ENCODE measurements around the gene ERICH4. TPM values are rescaled to one million over a fixed set of nuclear protein-coding genes. Genes with fewer than 3 reads are reported as not detected.

Gene ERICH4
- total RNA-seq, 4 donors from 2014 or later = not detected

DNA sequence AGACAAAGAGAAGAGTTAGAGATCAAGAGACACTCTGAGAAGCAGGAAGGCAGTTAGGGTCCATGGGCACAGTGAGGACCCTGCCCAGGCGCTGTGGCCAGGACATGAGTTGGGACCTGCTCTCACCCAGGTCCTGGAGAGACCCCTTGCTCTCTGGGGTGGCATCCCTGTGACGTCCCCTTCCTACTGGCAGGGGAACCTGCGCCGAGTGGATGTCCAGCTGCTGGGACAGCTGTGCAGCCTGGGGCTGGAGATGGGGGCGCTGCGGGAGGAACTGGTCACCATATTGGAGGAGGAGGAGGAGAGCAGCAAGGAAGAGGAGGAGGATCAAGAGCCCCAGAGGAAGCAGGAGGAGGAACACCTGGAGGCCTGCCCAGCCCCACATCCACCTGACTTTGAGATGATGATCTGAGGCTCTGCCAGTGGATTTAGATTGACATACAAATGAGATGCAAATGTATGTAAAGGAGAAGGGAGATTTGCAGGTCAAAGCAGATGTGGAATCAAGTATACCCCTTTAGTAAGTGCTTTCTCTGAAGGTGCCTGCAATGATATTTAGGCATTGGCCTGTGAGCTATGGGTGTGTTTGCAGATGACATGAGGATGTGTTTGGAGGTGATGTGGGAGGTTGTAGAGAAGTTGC lies 978 bp downstream of the ERICH4 start:
- Histone ChIP-seq H3K4me3 (no peak overlapping the region), H3K27me3 (peaks cover 0 to 70% (median 3%) of the 10 kb centered on the region in 4 donors), H3K36me3 (no peaks in the 10 kb centered on the region), H3K4me1 (peaks cover 12 to 17% (median 14%) of the 10 kb centered on the region in 4 donors), H3K27ac (replicated peaks in 1 of 4) (no peak overlapping the region), H3K9me3 (no peaks in the 10 kb centered on the region)
- WGBS = 66% methylated on average over 6 of the region's 6 CpGs
- no peak for DNase-seq (ENCODE audit: extremely low spot score)
- TF ChIP-seq, protein P1, sequence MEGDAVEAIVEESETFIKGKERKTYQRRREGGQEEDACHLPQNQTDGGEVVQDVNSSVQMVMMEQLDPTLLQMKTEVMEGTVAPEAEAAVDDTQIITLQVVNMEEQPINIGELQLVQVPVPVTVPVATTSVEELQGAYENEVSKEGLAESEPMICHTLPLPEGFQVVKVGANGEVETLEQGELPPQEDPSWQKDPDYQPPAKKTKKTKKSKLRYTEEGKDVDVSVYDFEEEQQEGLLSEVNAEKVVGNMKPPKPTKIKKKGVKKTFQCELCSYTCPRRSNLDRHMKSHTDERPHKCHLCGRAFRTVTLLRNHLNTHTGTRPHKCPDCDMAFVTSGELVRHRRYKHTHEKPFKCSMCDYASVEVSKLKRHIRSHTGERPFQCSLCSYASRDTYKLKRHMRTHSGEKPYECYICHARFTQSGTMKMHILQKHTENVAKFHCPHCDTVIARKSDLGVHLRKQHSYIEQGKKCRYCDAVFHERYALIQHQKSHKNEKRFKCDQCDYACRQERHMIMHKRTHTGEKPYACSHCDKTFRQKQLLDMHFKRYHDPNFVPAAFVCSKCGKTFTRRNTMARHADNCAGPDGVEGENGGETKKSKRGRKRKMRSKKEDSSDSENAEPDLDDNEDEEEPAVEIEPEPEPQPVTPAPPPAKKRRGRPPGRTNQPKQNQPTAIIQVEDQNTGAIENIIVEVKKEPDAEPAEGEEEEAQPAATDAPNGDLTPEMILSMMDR (IDR thresholded peaks at IDR 0.05) = no peak
- TF ChIP-seq EP300 (IDR thresholded peaks at IDR 0.05) = no peak
- TF ChIP-seq POLR2AphosphoS5 (IDR thresholded peaks at IDR 0.05) = no peak
- TF ChIP-seq POLR2A (IDR thresholded peaks at IDR 0.05; ENCODE audit: low read depth) = no peak
- intact Hi-C loops (cut with DNase I) = no loop called here

DNA sequence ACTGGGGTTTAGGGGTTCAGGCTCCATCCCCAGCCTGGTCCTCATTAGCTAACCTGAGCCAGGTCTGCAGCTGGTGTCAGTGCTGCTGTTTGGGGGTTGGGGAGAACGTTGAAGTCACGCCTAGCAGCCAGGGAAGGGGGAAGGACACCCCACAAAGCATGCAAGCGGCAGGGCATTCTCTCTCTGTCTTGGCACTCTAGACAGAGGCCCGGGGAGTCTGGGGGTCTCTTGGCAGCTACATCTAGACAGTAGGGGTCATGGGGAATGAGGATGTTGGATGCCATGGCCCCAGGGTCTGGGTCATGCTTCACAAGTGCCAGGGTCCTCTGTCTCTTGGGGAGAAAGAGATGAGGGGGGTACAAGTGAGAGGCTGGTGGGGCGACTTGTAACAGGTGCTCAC lies 2.6 kb downstream of the ERICH4 start:
- Histone ChIP-seq H3K27me3 (peaks cover 0 to 70% (median 3%) of the 10 kb centered on the region in 4 donors), H3K27ac (replicated peaks in 1 of 4) (no peak overlapping the region), H3K4me1 (peaks cover 12 to 15% (median 13%) of the 10 kb centered on the region in 4 donors), H3K36me3 (no peaks in the 10 kb centered on the region), H3K4me3 (no peak overlapping the region), H3K9me3 (no peaks in the 10 kb centered on the region)
- no peak for DNase-seq (ENCODE audit: extremely low spot score)
- WGBS = 67% methylated on average over 5 of the region's 5 CpGs
- intact Hi-C loops (cut with DNase I) = no loop called here
- no peak for TF ChIP-seq POLR2AphosphoS5 (IDR thresholded peaks at IDR 0.05)
- no peak for TF ChIP-seq EP300 (IDR thresholded peaks at IDR 0.05)

DNA sequence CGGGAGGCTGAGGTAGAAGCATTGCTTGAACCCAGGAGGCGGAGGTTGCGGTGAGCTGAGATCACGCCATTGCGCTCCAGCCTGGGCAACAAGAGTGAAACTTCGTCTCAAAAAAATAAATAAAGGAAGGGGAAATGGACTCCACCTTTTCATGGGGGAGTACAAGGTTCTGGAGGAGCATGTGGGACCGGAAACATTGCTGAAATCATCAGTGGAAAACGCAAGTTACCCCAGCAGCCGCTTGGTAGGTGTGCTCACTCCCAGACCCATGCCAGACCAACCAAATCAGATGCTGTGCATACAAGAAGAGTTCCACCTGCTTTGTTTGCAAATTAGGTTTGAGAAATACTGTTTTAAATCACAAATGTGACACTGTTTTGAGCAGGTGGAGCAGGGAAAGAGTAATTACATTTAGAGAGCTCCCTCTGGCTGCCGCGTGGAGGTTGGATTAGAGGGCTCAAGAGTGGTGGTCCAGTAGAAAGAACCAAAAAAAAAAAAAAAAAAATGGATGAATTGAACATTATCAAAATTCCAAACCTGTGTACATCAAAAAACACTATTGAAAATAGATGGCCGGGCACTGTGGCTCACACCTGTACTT lies 4.9 kb downstream of the ERICH4 start:
- Histone ChIP-seq H3K4me3 (peak overlapping the region; percentile 18 to 41 (median 25)), H3K4me1 (peaks cover 12 to 15% (median 13%) of the 10 kb centered on the region in 4 donors), H3K9me3 (no peaks in the 10 kb centered on the region), H3K27me3 (peaks cover 0 to 50% (median under 1%) of the 10 kb centered on the region in 4 donors), H3K27ac (replicated peaks in 1 of 4) (peak overlapping the region in 1 of 4 donors; percentile 31), H3K36me3 (no peaks in the 10 kb centered on the region)
- TF ChIP-seq POLR2A (IDR thresholded peaks at IDR 0.05; ENCODE audit: low read depth) (no peak), POLR2AphosphoS5 (IDR thresholded peaks at IDR 0.05) (no peak), EP300 (IDR thresholded peaks at IDR 0.05) (no peak)
- TF ChIP-seq, protein P1 (IDR thresholded peaks at IDR 0.05) = no peak
- 52% methylated on average over 12 of the region's 12 CpGs for WGBS
- intact Hi-C loops (cut with DNase I) = no loop called here
- DNase-seq (ENCODE audit: extremely low spot score) = no peak

DNA sequence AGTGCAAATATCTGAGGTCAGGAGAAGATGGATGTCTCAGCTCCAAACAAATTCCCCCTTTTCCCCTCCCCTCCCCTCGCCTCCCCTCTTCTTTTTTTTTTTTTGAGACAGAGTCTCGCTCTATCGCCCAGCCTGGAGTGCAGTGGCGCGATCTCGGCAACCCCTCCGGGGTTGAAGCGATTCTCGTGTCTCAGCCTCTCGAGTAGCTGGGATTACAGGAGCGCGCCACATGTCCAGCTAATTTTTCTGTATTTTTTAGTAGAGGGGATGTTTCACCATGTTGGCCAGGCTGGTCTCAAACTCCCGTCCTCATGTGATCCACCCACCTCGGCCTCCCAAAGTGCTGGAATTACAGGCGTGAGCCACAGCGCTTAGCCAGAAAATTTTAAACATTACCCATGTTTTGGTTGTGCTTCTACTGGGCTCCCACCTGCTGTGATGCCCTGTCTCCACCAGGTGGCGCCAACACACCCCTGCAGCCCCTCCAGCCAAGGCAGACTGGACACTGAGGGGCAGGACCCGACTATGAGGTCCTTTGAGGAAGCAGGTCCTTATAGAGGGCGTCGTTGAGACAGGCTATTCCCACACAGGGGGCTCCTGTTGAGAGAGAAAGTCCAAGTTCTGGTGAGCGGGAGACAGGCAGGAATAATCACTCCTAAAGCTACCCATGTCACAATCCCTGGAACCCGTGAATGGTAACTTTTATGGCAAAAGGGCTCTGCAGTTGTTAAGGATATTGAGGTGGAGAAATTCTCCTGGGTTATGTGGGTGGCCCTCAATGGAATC lies 6.3 kb downstream of the ERICH4 start:
- Histone ChIP-seq H3K27me3 (peaks cover 0 to 36% (median 0%) of the 10 kb centered on the region in 4 donors), H3K4me3 (peak overlapping the region; percentile 18 to 50 (median 30)), H3K9me3 (no peaks in the 10 kb centered on the region), H3K4me1 (peaks cover 12 to 15% (median 13%) of the 10 kb centered on the region in 4 donors), H3K36me3 (peaks cover 0 to 9% (median 0%) of the 10 kb centered on the region in 4 donors), H3K27ac (replicated peaks in 1 of 4) (no peak overlapping the region)
- no peak for TF ChIP-seq EP300 (IDR thresholded peaks at IDR 0.05)
- TF ChIP-seq POLR2AphosphoS5 (IDR thresholded peaks at IDR 0.05) = peak in 1 of 2 donors; percentile 24
- TF ChIP-seq, protein P1 (IDR thresholded peaks at IDR 0.05) = peak in 2 of 3 experiments; percentile 92
- TF ChIP-seq POLR2A (IDR thresholded peaks at IDR 0.05; ENCODE audit: low read depth) = no peak
- DNase-seq (ENCODE audit: extremely low spot score) = peak; percentile 93
- intact Hi-C loops (cut with DNase I) = no loop called here
- 5% methylated on average over 19 of the region's 22 CpGs for WGBS

DNA sequence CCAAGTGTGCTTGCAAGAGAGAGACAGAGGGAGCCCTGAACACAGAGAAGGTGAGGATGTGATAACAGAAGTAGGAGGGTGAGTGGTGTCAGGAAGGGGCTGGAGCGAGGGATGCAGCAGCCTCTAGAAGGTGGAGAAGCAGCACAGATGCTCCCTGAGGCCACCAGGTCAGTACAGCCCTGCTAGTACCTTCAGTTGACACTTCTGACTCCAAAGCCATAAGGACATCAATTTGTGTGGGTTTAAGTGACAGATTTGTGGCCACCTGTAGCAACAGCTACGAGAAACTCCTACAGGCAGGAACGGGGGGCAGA lies 6.9 kb downstream of the ERICH4 start:
- intact Hi-C loops (cut with DNase I) = loop anchor here (2.0 kb wide), 1 partner anchor 121 kb away; no protein-coding TSS in a partner anchor
- peaks cover 0 to 9% (median 0%) of the 10 kb centered on the region in 4 donors for H3K36me3 ChIP-seq
- H3K27me3 ChIP-seq = peaks cover 0 to 31% (median 0%) of the 10 kb centered on the region in 4 donors
- DNase-seq (ENCODE audit: extremely low spot score) = no peak
- WGBS = 66% methylated on average over 3 of the region's 3 CpGs
- no peak overlapping the region for H3K4me3 ChIP-seq
- no peaks in the 10 kb centered on the region for H3K9me3 ChIP-seq
- TF ChIP-seq POLR2A (IDR thresholded peaks at IDR 0.05; ENCODE audit: low read depth) (no peak), EP300 (IDR thresholded peaks at IDR 0.05) (no peak), POLR2AphosphoS5 (IDR thresholded peaks at IDR 0.05) (no peak)
- TF ChIP-seq, protein P1 (IDR thresholded peaks at IDR 0.05) = no peak
- no peak overlapping the region for H3K27ac ChIP-seq (replicated peaks in 1 of 4)
- peaks cover 12 to 15% (median 13%) of the 10 kb centered on the region in 4 donors for H3K4me1 ChIP-seq

All from esophagus muscularis mucosa (tissue), 4 donors.